ENCODE measurements around the gene TBC1D22A.

The TBC1D22A gene

GRCh38 chr22:47066616-47066905 is 304.1 kb downstream of the TBC1D22A start:
- no peak for DNase-seq

GRCh38 chr22:47067321-47067890 is 305.0 kb downstream of the TBC1D22A start:
- DNase-seq = no peak

GRCh38 chr22:47067911-47068625 is 305.6 kb downstream of the TBC1D22A start:
- no peak for DNase-seq

GRCh38 chr22:47068626-47068996 is 306.2 kb downstream of the TBC1D22A start:
- DNase-seq = no peak

GRCh38 chr22:47069270-47069669 is 306.8 kb downstream of the TBC1D22A start:
- no peak for DNase-seq

- no peak for DNase-seq
Measured at GRCh38 chr22:47071078-47071806, 308.8 kb downstream of the TBC1D22A start.

- no peak for DNase-seq
Measured at GRCh38 chr22:47071807-47072641, 309.6 kb downstream of the TBC1D22A start.

- DNase-seq = no peak
Measured at GRCh38 chr22:47072642-47072967, 310.2 kb downstream of the TBC1D22A start.

- no peak for DNase-seq
Measured at GRCh38 chr22:47073075-47073474, 310.6 kb downstream of the TBC1D22A start.

- DNase-seq = no peak
Measured at GRCh38 chr22:47074105-47074504, 311.7 kb downstream of the TBC1D22A start.

- DNase-seq = no peak
Measured at GRCh38 chr22:47075568-47075967, 313.1 kb downstream of the TBC1D22A start.

GRCh38 chr22:47076758-47077157 is 314.3 kb downstream of the TBC1D22A start:
- DNase-seq = no peak

GRCh38 chr22:47080100-47080499 is 317.6 kb downstream of the TBC1D22A start:
- no peak for DNase-seq

- DNase-seq = no peak
Measured at GRCh38 chr22:47082505-47082904, 320.1 kb downstream of the TBC1D22A start.

- no peak for DNase-seq
Measured at GRCh38 chr22:47083379-47083986, 321.0 kb downstream of the TBC1D22A start.

GRCh38 chr22:47084226-47084625 is 321.8 kb downstream of the TBC1D22A start:
- no peak for DNase-seq

GRCh38 chr22:47086596-47087248 is 324.3 kb downstream of the TBC1D22A start:
- DNase-seq = no peak

GRCh38 chr22:47088480-47089158 is 326.2 kb downstream of the TBC1D22A start:
- no peak for DNase-seq

GRCh38 chr22:47089374-47089773 is 326.9 kb downstream of the TBC1D22A start:
- no peak for DNase-seq

GRCh38 chr22:47089796-47090460 is 327.5 kb downstream of the TBC1D22A start:
- DNase-seq = no peak

GRCh38 chr22:47090591-47091245 is 328.3 kb downstream of the TBC1D22A start:
- no peak for DNase-seq

All from right hindlimb (tissue), 1 donor.